ENCODE results near the gene HOXB2. TPM values are rescaled to one million over a fixed set of nuclear protein-coding genes. Genes with fewer than 3 reads are reported as not detected.

The HOXB2 gene
- total and polyA plus RNA-seq, 2 donors (not counting 1 experiment from before 2014, with no cell fraction given), result 6.1 to 9.2 TPM

DNA sequence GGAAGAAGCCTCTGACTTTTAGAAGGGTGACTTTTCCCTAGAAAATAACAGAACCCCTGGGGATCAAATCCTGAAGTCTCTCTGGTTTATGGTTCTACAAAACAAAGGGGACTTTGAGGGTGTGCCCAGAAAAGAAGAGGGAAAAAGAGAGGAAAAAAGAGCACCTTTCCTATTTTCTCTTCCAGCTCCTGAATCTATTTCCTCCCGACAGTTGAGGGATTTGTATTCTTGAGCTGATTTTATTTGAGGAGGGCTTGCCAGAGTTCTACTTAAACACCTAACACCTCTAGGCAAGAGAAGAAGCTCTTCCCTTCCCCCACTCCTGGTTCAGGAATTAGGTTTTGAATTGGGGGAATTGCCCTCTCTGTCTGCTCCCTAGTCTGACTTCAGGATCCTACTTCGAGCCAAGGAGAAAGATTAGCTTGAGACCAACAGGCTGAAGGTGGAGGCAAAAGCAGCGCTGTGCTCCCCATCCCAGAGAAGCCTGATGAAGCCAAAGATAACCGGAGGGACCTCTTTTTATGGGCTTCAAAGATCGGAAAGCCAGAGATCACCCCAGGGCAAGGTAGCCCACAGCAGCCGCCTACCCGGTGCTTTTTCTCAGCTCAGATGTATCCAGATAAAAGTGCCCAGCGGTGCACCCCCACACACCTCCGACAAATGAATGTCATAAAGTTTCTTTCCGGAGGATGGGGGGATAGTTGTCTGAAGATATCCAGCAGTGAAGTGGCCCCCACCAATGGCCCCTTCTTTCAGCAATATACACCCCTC lies 44.3 kb upstream of the HOXB2 start:
- H3K9me3 ChIP-seq (ENCODE audit: control extremely low read depth in 1 of 3, control insufficient read depth in 2 of 3, insufficient read depth in 1 of 3, low read length in 2 of 3), result peaks cover 0 to 9% (median 0%) of the 10 kb centered on the region in 3 donors
- no peak for TF ChIP-seq EZH2 (IDR thresholded peaks at IDR 0.05; ENCODE audit: borderline replicate concordance, insufficient read depth, low read depth, low read length, poor library complexity, severe bottlenecking)
- TF ChIP-seq, protein P1, sequence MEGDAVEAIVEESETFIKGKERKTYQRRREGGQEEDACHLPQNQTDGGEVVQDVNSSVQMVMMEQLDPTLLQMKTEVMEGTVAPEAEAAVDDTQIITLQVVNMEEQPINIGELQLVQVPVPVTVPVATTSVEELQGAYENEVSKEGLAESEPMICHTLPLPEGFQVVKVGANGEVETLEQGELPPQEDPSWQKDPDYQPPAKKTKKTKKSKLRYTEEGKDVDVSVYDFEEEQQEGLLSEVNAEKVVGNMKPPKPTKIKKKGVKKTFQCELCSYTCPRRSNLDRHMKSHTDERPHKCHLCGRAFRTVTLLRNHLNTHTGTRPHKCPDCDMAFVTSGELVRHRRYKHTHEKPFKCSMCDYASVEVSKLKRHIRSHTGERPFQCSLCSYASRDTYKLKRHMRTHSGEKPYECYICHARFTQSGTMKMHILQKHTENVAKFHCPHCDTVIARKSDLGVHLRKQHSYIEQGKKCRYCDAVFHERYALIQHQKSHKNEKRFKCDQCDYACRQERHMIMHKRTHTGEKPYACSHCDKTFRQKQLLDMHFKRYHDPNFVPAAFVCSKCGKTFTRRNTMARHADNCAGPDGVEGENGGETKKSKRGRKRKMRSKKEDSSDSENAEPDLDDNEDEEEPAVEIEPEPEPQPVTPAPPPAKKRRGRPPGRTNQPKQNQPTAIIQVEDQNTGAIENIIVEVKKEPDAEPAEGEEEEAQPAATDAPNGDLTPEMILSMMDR (IDR thresholded peaks at IDR 0.05), result no peak
- intact Hi-C loops (cut with micrococcal nuclease), result no loop called here
- H3K36me3 ChIP-seq (replicated peaks in 1 of 2; ENCODE audit: control extremely low read depth in 1 of 2, control insufficient read depth in 1 of 2, extremely low read depth in 1 of 2, insufficient read depth in 2 of 2, low read length in 1 of 2), result no peaks in the 10 kb centered on the region
- H2AFZ ChIP-seq (ENCODE audit: insufficient read depth, low read depth, low read length, poor library complexity, severe bottlenecking), result no peak overlapping the region
- WGBS (ENCODE audit: insufficient coverage), result 3% methylated on average over 4 of the region's 10 CpGs
- Mint-ChIP-seq H3K27ac (no peak overlapping the region), H3K4me3 (peak overlapping the region; percentile 58), H3K4me1 (peaks cover 49% of the 10 kb centered on the region), H3K27me3 (peaks cover 97% of the 10 kb centered on the region), H3K9me3 (ENCODE audit: insufficient read depth) (no peaks in the 10 kb centered on the region)
- H3K4me1 ChIP-seq (ENCODE audit: control insufficient read depth in 2 of 2, insufficient read depth in 2 of 2, low read length in 2 of 2), result peaks cover 55 to 59% of the 10 kb centered on the region in 2 donors
- no peak overlapping the region for H3K9ac ChIP-seq (ENCODE audit: low read length)
- POLR2A ChIA-PET, result no interaction called here
- DNase-seq, result no peak
- no peak for ATAC-seq (ENCODE audit: low read depth)
- H3K4me3 ChIP-seq (ENCODE audit: control extremely low read depth in 1 of 5, extremely low read depth in 1 of 5, insufficient read depth in 1 of 5, low read depth in 2 of 5, low read length in 4 of 5), result peak overlapping the region in 1 of 5 experiments; percentile 17
- H3K4me2 ChIP-seq (replicated peaks; ENCODE audit: low read depth, low read length, poor library complexity, severe bottlenecking), result peak overlapping the region; percentile 53
- H3K27ac ChIP-seq (ENCODE audit: low read length in 2 of 2), result no peak overlapping the region
- H3K27me3 ChIP-seq (replicated peaks in 1 of 4; ENCODE audit: control extremely low read depth in 1 of 4, control insufficient read depth in 3 of 4, insufficient read depth in 4 of 4, low read length in 3 of 4), result peaks cover 0 to 99% (median 83%) of the 10 kb centered on the region in 4 experiments
- no peaks in the 10 kb centered on the region for H3K79me2 ChIP-seq (ENCODE audit: control insufficient read depth, insufficient read depth, low read length)
- H4K20me1 ChIP-seq (ENCODE audit: control insufficient read depth, insufficient read depth, low read length, poor library complexity, severe bottlenecking), result peaks cover 4% of the 10 kb centered on the region
- CTCF ChIA-PET, result interaction anchor here (1.4 to 3.2 kb wide), 7 partner anchors 13 to 326 kb away, joined by 3 to 13 read pairs (median 6); no protein-coding TSS in a partner anchor

- peaks cover 96% of the 10 kb centered on the region for H3K27me3 Mint-ChIP-seq
- intact Hi-C loops (cut with micrococcal nuclease), result no loop called here
- ATAC-seq (ENCODE audit: low read depth), result no peak
- Histone ChIP-seq H3K79me2 (ENCODE audit: control insufficient read depth, insufficient read depth, low read length) (no peaks in the 10 kb centered on the region), H4K20me1 (ENCODE audit: control insufficient read depth, insufficient read depth, low read length, poor library complexity, severe bottlenecking) (peaks cover 4% of the 10 kb centered on the region), H3K27ac (ENCODE audit: low read length in 2 of 2) (no peak overlapping the region), H3K36me3 (replicated peaks in 1 of 2; ENCODE audit: control extremely low read depth in 1 of 2, control insufficient read depth in 1 of 2, extremely low read depth in 1 of 2, insufficient read depth in 2 of 2, low read length in 1 of 2) (no peaks in the 10 kb centered on the region), H3K27me3 (replicated peaks in 1 of 4; ENCODE audit: control extremely low read depth in 1 of 4, control insufficient read depth in 3 of 4, insufficient read depth in 4 of 4, low read length in 3 of 4) (peaks cover 0 to 100% (median 87%) of the 10 kb centered on the region in 4 experiments), H3K9ac (ENCODE audit: low read length) (no peak overlapping the region), H3K9me3 (ENCODE audit: control extremely low read depth in 1 of 3, control insufficient read depth in 2 of 3, insufficient read depth in 1 of 3, low read length in 2 of 3) (peaks cover 0 to 9% (median 0%) of the 10 kb centered on the region in 3 donors), H3K4me1 (ENCODE audit: control insufficient read depth in 2 of 2, insufficient read depth in 2 of 2, low read length in 2 of 2) (peaks cover 48 to 55% of the 10 kb centered on the region in 2 donors), H2AFZ (ENCODE audit: insufficient read depth, low read depth, low read length, poor library complexity, severe bottlenecking) (no peak overlapping the region), H3K4me2 (replicated peaks; ENCODE audit: low read depth, low read length, poor library complexity, severe bottlenecking) (no peak overlapping the region), H3K4me3 (ENCODE audit: control extremely low read depth in 1 of 5, extremely low read depth in 1 of 5, insufficient read depth in 1 of 5, low read depth in 2 of 5, low read length in 4 of 5) (no peak overlapping the region)
- ChIA-PET POLR2A (no interaction called here), CTCF (interaction anchor here (0.9 to 3.2 kb wide), 9 partner anchors 9 to 328 kb away, joined by 3 to 13 read pairs (median 5); no protein-coding TSS in a partner anchor)
- H3K9me3 Mint-ChIP-seq (ENCODE audit: insufficient read depth), result no peaks in the 10 kb centered on the region
- 60% methylated on average over 1 of the region's 2 CpGs for WGBS (ENCODE audit: insufficient coverage)
- DNase-seq, result peak; percentile 12
- no peak overlapping the region for H3K27ac Mint-ChIP-seq
- H3K4me1 Mint-ChIP-seq, result peaks cover 43% of the 10 kb centered on the region
- no peak overlapping the region for H3K4me3 Mint-ChIP-seq
- no peak for TF ChIP-seq EZH2 (IDR thresholded peaks at IDR 0.05; ENCODE audit: borderline replicate concordance, insufficient read depth, low read depth, low read length, poor library complexity, severe bottlenecking)
- TF ChIP-seq, protein P1 (IDR thresholded peaks at IDR 0.05), result no peak
Measured at GRCh38 chr17:48588528-48588927, 43.6 kb upstream of the HOXB2 start.
